ENCODE measurements around the gene PPEF2.
"Not testable (repeated sequence)": the region's sequence is repeated elsewhere in the genome, so short reads cannot be mapped to it uniquely, and the experiment has no call there.

The PPEF2 gene

GRCh38 chr4:75895744-75896314 lies 6.4 kb downstream of the PPEF2 start:
- DNase-seq (ENCODE audit: low read depth), result no peak

GRCh38 chr4:75892508-75892907 lies 9.7 kb downstream of the PPEF2 start:
- no peak for DNase-seq (ENCODE audit: low read depth)

GRCh38 chr4:75891611-75892010 lies 10.6 kb downstream of the PPEF2 start:
- DNase-seq (ENCODE audit: low read depth), result no peak

GRCh38 chr4:75889537-75890199 lies 12.6 kb downstream of the PPEF2 start:
- DNase-seq (ENCODE audit: low read depth), result no peak

GRCh38 chr4:75886104-75886503 lies 16.1 kb downstream of the PPEF2 start:
- DNase-seq (ENCODE audit: low read depth), result no peak

GRCh38 chr4:75881476-75881875 lies 20.8 kb downstream of the PPEF2 start:
- no peak for DNase-seq (ENCODE audit: low read depth)

GRCh38 chr4:75880278-75880677 lies 22.0 kb downstream of the PPEF2 start:
- no peak for DNase-seq (ENCODE audit: low read depth)

GRCh38 chr4:75878246-75878756 lies 24.0 kb downstream of the PPEF2 start:
- DNase-seq (ENCODE audit: low read depth), result no peak

- DNase-seq (ENCODE audit: low read depth), result no peak
Observed at GRCh38 chr4:75876218-75876617, 26.0 kb downstream of the PPEF2 start.

- no peak for DNase-seq (ENCODE audit: low read depth)
Observed at GRCh38 chr4:75869100-75869499, 33.2 kb downstream of the PPEF2 start.

GRCh38 chr4:75867130-75867529 lies 35.1 kb downstream of the PPEF2 start:
- no peak for DNase-seq (ENCODE audit: low read depth)

GRCh38 chr4:75860606-75861005 lies 41.6 kb downstream of the PPEF2 start:
- no peak for DNase-seq (ENCODE audit: low read depth)

GRCh38 chr4:75858721-75859120 lies 43.5 kb downstream of the PPEF2 start:
- DNase-seq (ENCODE audit: low read depth), result no peak

- DNase-seq (ENCODE audit: low read depth), result no peak
Observed at GRCh38 chr4:75849461-75849860, 52.8 kb downstream of the PPEF2 start.

GRCh38 chr4:75848891-75849290 lies 53.4 kb downstream of the PPEF2 start:
- DNase-seq (ENCODE audit: low read depth), result no peak

GRCh38 chr4:75848171-75848760 lies 54.0 kb downstream of the PPEF2 start:
- DNase-seq (ENCODE audit: low read depth), result not testable (repeated sequence)

GRCh38 chr4:75845992-75846391 lies 56.3 kb downstream of the PPEF2 start:
- no peak for DNase-seq (ENCODE audit: low read depth)

- DNase-seq (ENCODE audit: low read depth), result no peak
Observed at GRCh38 chr4:75844151-75844662, 58.0 kb downstream of the PPEF2 start.

GRCh38 chr4:75843596-75843995 lies 58.7 kb downstream of the PPEF2 start:
- DNase-seq (ENCODE audit: low read depth), result no peak

GRCh38 chr4:75841641-75842520 lies 60.4 kb downstream of the PPEF2 start:
- DNase-seq (ENCODE audit: low read depth), result no peak

- no peak for DNase-seq (ENCODE audit: low read depth)
Observed at GRCh38 chr4:75834772-75835154, 67.5 kb downstream of the PPEF2 start.

- no peak for DNase-seq (ENCODE audit: low read depth)
Observed at GRCh38 chr4:75834095-75834771, 68.0 kb downstream of the PPEF2 start.

Measured in activated T-cell treated with anti-CD3 and anti-CD28 coated beads for 48 hours (primary cell).